Fibroblast of upper back skin (primary cell): ENCODE measurements around the gene C16orf89.

Source experiments
- DNase-seq: peaks from one replicate; pipeline ENCODE4 v3.0.0-alpha.2; 2013

The C16orf89 gene

DNA sequence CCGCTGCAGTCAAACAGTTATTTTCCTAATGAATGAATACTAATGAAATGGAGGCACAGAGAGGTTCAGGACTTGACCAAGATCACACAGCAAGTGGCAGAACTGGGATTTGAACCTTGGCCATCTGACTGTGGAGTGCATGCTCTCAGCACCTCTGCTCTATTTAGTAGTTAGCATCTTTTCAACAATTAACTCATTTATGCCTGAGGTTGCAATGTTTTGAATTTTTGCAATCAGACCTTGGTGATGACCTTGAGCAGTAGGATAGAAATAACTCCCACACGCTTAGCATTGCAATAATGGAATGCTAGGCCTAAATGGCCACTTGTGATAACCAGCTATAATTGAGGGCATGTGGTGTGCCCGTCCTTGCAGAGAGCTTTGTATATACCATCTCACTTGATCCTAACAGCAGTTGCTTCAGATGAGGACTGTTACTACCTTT, 63.0 kb downstream of the C16orf89 start:
- DNase-seq, result no peak

DNA sequence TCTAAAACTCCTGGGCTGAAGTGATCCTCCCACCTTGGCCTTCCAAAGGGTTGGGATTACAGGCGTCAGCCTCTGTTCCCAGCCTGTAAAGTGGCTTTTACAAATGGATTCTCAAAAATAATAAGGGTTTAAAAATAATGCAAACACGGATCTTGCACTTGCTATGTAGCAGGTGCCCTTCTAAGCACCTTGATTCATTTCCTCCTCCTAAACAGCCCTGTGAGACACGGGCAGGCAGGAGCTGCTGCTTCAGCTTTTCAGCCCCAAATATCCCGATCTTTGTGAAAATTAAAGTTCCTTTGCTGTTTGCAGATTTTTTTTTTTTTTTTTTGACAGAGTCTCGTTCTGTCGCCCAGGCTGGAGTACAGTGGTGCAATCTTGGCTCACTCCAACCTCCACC, 63.8 kb downstream of the C16orf89 start:
- DNase-seq, result no peak

DNA sequence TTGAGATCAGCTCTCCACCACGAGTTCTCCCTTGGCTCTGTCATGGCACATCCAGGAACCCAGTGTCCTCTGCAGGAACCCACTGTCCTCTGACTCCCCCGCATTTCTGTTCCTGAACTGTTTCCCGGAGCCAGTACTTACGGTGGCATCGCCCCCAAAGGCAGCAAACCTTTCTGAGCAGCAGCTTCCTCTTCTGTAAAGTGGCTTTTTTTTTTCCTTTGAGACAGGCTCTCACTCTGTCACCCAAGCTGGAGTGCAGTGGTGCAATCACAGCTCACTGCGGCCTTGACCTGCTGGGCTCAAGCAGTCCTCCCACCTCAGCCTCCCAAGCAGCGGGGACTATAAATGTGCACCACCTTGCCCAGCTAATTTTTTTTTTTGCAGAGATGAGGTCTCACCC, 64.2 kb downstream of the C16orf89 start:
- DNase-seq, result no peak

DNA sequence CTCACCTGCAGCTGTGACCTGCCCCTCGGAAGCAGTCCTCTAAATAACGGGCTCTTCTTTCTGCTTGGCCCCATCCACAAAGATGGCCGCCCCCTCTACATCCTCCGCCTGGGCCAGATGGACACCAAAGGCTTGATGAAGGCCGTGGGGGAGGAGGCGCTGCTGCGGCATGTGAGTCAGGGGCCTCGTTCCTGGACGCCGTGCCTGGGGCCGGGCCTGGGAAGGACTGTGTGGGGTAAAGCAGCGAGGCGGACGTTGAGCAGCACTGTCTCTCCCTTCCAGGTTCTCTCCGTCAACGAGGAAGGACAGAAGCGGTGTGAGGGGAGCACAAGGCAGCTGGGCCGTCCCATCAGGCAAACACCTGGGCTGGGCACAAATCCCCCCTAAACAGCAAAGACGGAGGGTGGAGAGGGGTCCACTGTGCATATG, 65.2 kb downstream of the C16orf89 start:
- no peak for DNase-seq

DNA sequence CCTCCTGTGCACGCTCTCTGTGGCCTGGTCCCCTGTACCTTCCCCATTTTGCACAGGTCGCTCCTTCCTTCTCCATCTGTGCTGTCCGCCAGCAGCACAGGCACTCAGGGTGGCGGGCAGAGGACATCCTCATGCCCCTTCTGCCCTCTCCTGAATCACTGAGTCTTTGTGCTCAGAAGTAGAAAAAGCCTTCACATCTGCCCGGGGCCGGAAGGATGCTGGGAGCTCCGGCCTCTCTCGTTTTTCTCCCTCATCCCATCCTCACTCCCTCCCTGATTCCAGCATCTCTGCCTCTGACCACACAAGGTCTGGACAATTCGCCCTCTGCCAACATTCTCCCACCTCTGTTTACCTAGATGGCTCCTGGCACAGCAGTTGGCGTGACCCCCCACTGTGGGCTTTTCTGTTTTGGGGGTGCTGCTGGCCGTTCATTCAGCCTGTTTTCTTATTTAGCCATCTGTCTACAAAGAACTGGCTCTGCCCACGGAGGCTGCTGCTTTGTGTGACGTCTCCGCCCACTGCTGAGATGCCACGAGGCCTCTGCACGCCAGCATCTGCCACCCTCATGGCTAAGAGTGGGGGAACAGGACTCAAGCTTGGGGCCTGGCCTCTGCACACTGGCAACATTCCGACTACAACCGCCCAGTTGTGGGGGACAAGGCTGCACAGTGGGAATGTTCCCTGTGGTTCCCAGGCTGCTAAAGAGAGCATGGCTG, 70.9 kb downstream of the C16orf89 start:
- DNase-seq, result no peak
